ENCODE measurements around the gene MIDN. TPM values are rescaled to one million over a fixed set of nuclear protein-coding genes. Genes with fewer than 3 reads are reported as not detected.

Gene MIDN
- total RNA-seq, 1 experiment from 2014 or later = 5.8 TPM

GRCh38 chr19:1252221-1252820 is 3.9 kb downstream of the MIDN start:
- in situ Hi-C loops (cut with HindIII; ENCODE audit: low pct_unique_long_range_greater_than_20kb, low sequenced_read_pairs) = no loop called here
- peak; percentile 92 for DNase-seq (ENCODE audit: low read depth)

- DNase-seq (ENCODE audit: low read depth) = peak; percentile 85
- in situ Hi-C loops (cut with HindIII; ENCODE audit: low pct_unique_long_range_greater_than_20kb, low sequenced_read_pairs) = no loop called here
Observed at GRCh38 chr19:1252821-1253513, 4.6 kb downstream of the MIDN start.

- no peak for DNase-seq (ENCODE audit: low read depth)
- in situ Hi-C loops (cut with HindIII; ENCODE audit: low pct_unique_long_range_greater_than_20kb, low sequenced_read_pairs) = no loop called here
Observed at GRCh38 chr19:1253514-1254080, 5.2 kb downstream of the MIDN start.

- in situ Hi-C loops (cut with HindIII; ENCODE audit: low pct_unique_long_range_greater_than_20kb, low sequenced_read_pairs) = no loop called here
- DNase-seq (ENCODE audit: low read depth) = no peak
Observed at GRCh38 chr19:1254081-1254527, 5.7 kb downstream of the MIDN start.

- DNase-seq (ENCODE audit: low read depth) = no peak
- in situ Hi-C loops (cut with HindIII; ENCODE audit: low pct_unique_long_range_greater_than_20kb, low sequenced_read_pairs) = no loop called here
Observed at GRCh38 chr19:1254530-1255185, 6.3 kb downstream of the MIDN start.

- in situ Hi-C loops (cut with HindIII; ENCODE audit: low pct_unique_long_range_greater_than_20kb, low sequenced_read_pairs) = no loop called here
- DNase-seq (ENCODE audit: low read depth) = no peak
Observed at GRCh38 chr19:1255186-1256161, 7.1 kb downstream of the MIDN start.

- no peak for DNase-seq (ENCODE audit: low read depth)
- in situ Hi-C loops (cut with HindIII; ENCODE audit: low pct_unique_long_range_greater_than_20kb, low sequenced_read_pairs) = no loop called here
Observed at GRCh38 chr19:1256646-1257474, 8.5 kb downstream of the MIDN start.

- in situ Hi-C loops (cut with HindIII; ENCODE audit: low pct_unique_long_range_greater_than_20kb, low sequenced_read_pairs) = no loop called here
- DNase-seq (ENCODE audit: low read depth) = no peak
Observed at GRCh38 chr19:1257475-1258162, 9.2 kb downstream of the MIDN start.

GRCh38 chr19:1258163-1258492 is 9.7 kb downstream of the MIDN start:
- in situ Hi-C loops (cut with HindIII; ENCODE audit: low pct_unique_long_range_greater_than_20kb, low sequenced_read_pairs) = no loop called here
- DNase-seq (ENCODE audit: low read depth) = no peak

- no peak for DNase-seq (ENCODE audit: low read depth)
- in situ Hi-C loops (cut with HindIII; ENCODE audit: low pct_unique_long_range_greater_than_20kb, low sequenced_read_pairs) = no loop called here
Observed at GRCh38 chr19:1258707-1259205, 10.4 kb downstream of the MIDN start.

- DNase-seq (ENCODE audit: low read depth) = peak; percentile 59
- in situ Hi-C loops (cut with HindIII; ENCODE audit: low pct_unique_long_range_greater_than_20kb, low sequenced_read_pairs) = no loop called here
Observed at GRCh38 chr19:1259206-1259875, 11.0 kb downstream of the MIDN start.

- in situ Hi-C loops (cut with HindIII; ENCODE audit: low pct_unique_long_range_greater_than_20kb, low sequenced_read_pairs) = no loop called here
- peak; percentile 23 for DNase-seq (ENCODE audit: low read depth)
Observed at GRCh38 chr19:1259876-1260748, 11.7 kb downstream of the MIDN start.

- in situ Hi-C loops (cut with HindIII; ENCODE audit: low pct_unique_long_range_greater_than_20kb, low sequenced_read_pairs) = no loop called here
- peak; percentile 85 for DNase-seq (ENCODE audit: low read depth)
Observed at GRCh38 chr19:1260749-1261537, 12.6 kb downstream of the MIDN start.

GRCh38 chr19:1261538-1261797 is 13.1 kb downstream of the MIDN start:
- no peak for DNase-seq (ENCODE audit: low read depth)
- in situ Hi-C loops (cut with HindIII; ENCODE audit: low pct_unique_long_range_greater_than_20kb, low sequenced_read_pairs) = no loop called here

All from Caki2 (cell line).